GM23338 (cell line): ENCODE results near the gene LRRC40. TPM values are rescaled to one million over a fixed set of nuclear protein-coding genes. Genes with fewer than 3 reads are reported as not detected.

Source experiments
- ATAC-seq: fragments of 200-7000 bp; cut with Tn5 transposase; 3 replicates; pipeline ENCODE4 v1.9.1; 2020
- DNase-seq: peaks from one replicate; pipeline ENCODE4 v3.0.0-alpha.2; 2015; ENCODE audit warnings: low spot score
- H2AFZ ChIP-seq: fragments of 200-600 bp; sonication (generic); 2 replicates; pipeline ENCODE4 v1.8.0; 2016; ENCODE audit warnings: antibody characterized with exemption, mild to moderate bottlenecking, moderate library complexity
- H3F3A ChIP-seq: fragments of 200-600 bp; sonication (generic); replicated peaks from 2 replicates; pipeline ENCODE4 v1.8.0; 2017; ENCODE audit warnings: antibody characterized with exemption, mixed run types, low read depth
- H3K27ac ChIP-seq: fragments of 200-600 bp; sonication (generic); 2 replicates; pipeline ENCODE4 v1.6.1; 2016; ENCODE audit warnings: low read depth
- H3K27me3 ChIP-seq: fragments of 200-600 bp; sonication (generic); 2 replicates; pipeline ENCODE4 v1.8.0; 2016; ENCODE audit warnings: mild to moderate bottlenecking, mixed run types, moderate library complexity; ENCODE audit not compliant: insufficient read depth
- H3K36me3 ChIP-seq: fragments of 200-600 bp; sonication (generic); 2 replicates; pipeline ENCODE4 v1.8.0; 2016; ENCODE audit warnings: mild to moderate bottlenecking; ENCODE audit not compliant: insufficient read depth
- H3K4me1 ChIP-seq: fragments of 200-600 bp; sonication (generic); 2 replicates; pipeline ENCODE4 v1.8.0; 2016; ENCODE audit warnings: mild to moderate bottlenecking, moderate library complexity; ENCODE audit not compliant: insufficient read depth
- H3K4me2 ChIP-seq: fragments of 200-600 bp; sonication (generic); 2 replicates; pipeline ENCODE4 v1.7.1; 2017; ENCODE audit warnings: mixed run types
- H3K4me3 ChIP-seq: fragments of 200-600 bp; sonication (generic); 2 replicates; pipeline ENCODE4 v1.6.1; 2016; ENCODE audit warnings: mixed run types
- H3K79me2 ChIP-seq: fragments of 200-600 bp; sonication (generic); replicated peaks from 2 replicates; pipeline ENCODE4 v1.8.0; 2017; ENCODE audit warnings: mild to moderate bottlenecking; ENCODE audit not compliant: insufficient read depth
- H3K9me2 ChIP-seq: fragments of 200-600 bp; sonication (generic); 2 replicates; pipeline ENCODE4 v1.8.0; 2017; ENCODE audit not compliant: insufficient read depth
- H4K20me1 ChIP-seq: fragments of 200-600 bp; sonication (generic); replicated peaks from 2 replicates; pipeline ENCODE4 v1.8.0; 2017; ENCODE audit warnings: mild to moderate bottlenecking; ENCODE audit not compliant: insufficient read depth
- H3K27ac Mint-ChIP-seq: 2 replicates; pipeline ENCODE4 v1.8.0; 2020; ENCODE audit warnings: inconsistent platforms, mild to moderate bottlenecking, moderate library complexity, mixed read lengths
- H3K27me3 Mint-ChIP-seq: 3 replicates; pipeline ENCODE4 v1.8.0; 2022; ENCODE audit warnings: low read depth, mild to moderate bottlenecking, moderate library complexity, mixed read lengths, inconsistent platforms; ENCODE audit not compliant: insufficient read depth, poor library complexity
- H3K36me3 Mint-ChIP-seq: 3 replicates; pipeline ENCODE4 v1.8.0; 2021; ENCODE audit warnings: low read depth, mild to moderate bottlenecking, inconsistent platforms, moderate library complexity, mixed read lengths
- H3K4me1 Mint-ChIP-seq: 3 replicates; pipeline ENCODE4 v1.8.0; 2020; ENCODE audit warnings: mild to moderate bottlenecking, inconsistent platforms, mixed read lengths
- H3K4me3 Mint-ChIP-seq: 3 replicates; pipeline ENCODE4 v1.8.0; 2021; ENCODE audit warnings: moderate library complexity, mild to moderate bottlenecking, inconsistent platforms, mixed read lengths
- H3K9me3 Mint-ChIP-seq: 3 replicates; pipeline ENCODE4 v1.8.0; 2020; ENCODE audit warnings: moderate library complexity, mild to moderate bottlenecking, inconsistent platforms, mixed read lengths
- CREB1 ChIP-seq: fragments of 250-450 bp; sonication (Bioruptor Pico); IDR thresholded peaks from 2 replicates; pipeline ENCODE4 v1.5.0; 2020; ENCODE audit warnings: low read depth, mild to moderate bottlenecking, moderate library complexity
- EZH2 ChIP-seq: fragments of 200-600 bp; sonication (generic); IDR thresholded peaks from one replicate; pipeline ENCODE4 v1.8.0; 2017; ENCODE audit warnings: antibody characterized with exemption, mild to moderate bottlenecking, low read depth; ENCODE audit not compliant: unreplicated experiment
- EZH2phosphoT487 ChIP-seq: fragments of 200-600 bp; sonication (generic); IDR thresholded peaks from one replicate; pipeline ENCODE4 v1.8.1; 2018; ENCODE audit warnings: antibody characterized with exemption; ENCODE audit not compliant: unreplicated experiment
- JUNB ChIP-seq: IDR thresholded peaks from one replicate; pipeline ENCODE4 v1.6.1; 2016; ENCODE audit warnings: antibody characterized with exemption; ENCODE audit not compliant: unreplicated experiment
- NANOG ChIP-seq: IDR thresholded peaks from 2 replicates; pipeline ENCODE4 v1.6.1; 2016; ENCODE audit warnings: antibody characterized with exemption, borderline replicate concordance
- ZNF331 ChIP-seq: fragments of 250-450 bp; sonication (Bioruptor Pico); IDR thresholded peaks from 2 replicates; pipeline ENCODE4 v1.5.0; 2020; ENCODE audit warnings: low read depth, mild to moderate bottlenecking, moderate library complexity
- polyA plus RNA-seq: library from polyadenylated mRNA; unstranded; fragments of >200 nt; fragmentation: Nextera tagmentation; extraction: Ambion mirVana; gene quantifications from 2 replicates; pipeline ENCODE4 v1.2.1, GENCODE V29; 2016
- total RNA-seq: library from RNA; depleted of rRNA; stranded (reverse); fragments of >200 nt; shearing (Covaris generic); gene quantifications from 2 replicates; pipeline ENCODE4 v1.2.3, GENCODE V29; 2014
- TF ChIP-seq, protein P1 (sequence below): IDR thresholded peaks from one replicate; pipeline ENCODE4 v1.6.1; 2018; ENCODE audit warnings: antibody characterized with exemption; ENCODE audit not compliant: unreplicated experiment
- TF ChIP-seq, protein P2 (sequence below): IDR thresholded peaks from 2 replicates; pipeline ENCODE4 v1.6.1; 2016; ENCODE audit warnings: antibody characterized with exemption
- TF ChIP-seq, protein P3 (sequence below): fragments of 250-450 bp; sonication (Bioruptor Pico); IDR thresholded peaks from 2 replicates; pipeline ENCODE4 v1.5.0; 2020; ENCODE audit warnings: mild to moderate bottlenecking, moderate library complexity

The LRRC40 gene
- total and polyA plus RNA-seq, 2 experiments from 2014 or later = 33.9 to 50.5 TPM

DNA sequence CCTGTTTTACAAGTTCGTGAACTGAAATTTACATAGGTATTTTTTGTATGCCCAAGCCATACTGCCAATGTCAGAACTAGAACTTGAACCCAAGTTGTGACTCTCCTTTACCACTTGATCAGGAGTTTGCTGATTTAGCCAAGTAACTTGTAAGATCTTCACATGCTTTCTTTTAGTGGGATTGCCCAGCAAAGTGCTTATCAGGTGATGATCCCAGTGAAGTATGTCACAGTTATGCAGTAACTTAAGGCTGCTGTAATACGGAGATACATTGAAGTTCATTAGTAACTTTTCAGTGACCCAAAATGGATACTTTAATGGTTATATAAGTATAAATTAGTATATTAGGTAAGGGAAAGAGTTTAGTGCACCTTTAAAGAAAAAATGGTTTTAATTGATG, 19.6 kb upstream of the LRRC40 start (continued):
- TF ChIP-seq, protein P1, sequence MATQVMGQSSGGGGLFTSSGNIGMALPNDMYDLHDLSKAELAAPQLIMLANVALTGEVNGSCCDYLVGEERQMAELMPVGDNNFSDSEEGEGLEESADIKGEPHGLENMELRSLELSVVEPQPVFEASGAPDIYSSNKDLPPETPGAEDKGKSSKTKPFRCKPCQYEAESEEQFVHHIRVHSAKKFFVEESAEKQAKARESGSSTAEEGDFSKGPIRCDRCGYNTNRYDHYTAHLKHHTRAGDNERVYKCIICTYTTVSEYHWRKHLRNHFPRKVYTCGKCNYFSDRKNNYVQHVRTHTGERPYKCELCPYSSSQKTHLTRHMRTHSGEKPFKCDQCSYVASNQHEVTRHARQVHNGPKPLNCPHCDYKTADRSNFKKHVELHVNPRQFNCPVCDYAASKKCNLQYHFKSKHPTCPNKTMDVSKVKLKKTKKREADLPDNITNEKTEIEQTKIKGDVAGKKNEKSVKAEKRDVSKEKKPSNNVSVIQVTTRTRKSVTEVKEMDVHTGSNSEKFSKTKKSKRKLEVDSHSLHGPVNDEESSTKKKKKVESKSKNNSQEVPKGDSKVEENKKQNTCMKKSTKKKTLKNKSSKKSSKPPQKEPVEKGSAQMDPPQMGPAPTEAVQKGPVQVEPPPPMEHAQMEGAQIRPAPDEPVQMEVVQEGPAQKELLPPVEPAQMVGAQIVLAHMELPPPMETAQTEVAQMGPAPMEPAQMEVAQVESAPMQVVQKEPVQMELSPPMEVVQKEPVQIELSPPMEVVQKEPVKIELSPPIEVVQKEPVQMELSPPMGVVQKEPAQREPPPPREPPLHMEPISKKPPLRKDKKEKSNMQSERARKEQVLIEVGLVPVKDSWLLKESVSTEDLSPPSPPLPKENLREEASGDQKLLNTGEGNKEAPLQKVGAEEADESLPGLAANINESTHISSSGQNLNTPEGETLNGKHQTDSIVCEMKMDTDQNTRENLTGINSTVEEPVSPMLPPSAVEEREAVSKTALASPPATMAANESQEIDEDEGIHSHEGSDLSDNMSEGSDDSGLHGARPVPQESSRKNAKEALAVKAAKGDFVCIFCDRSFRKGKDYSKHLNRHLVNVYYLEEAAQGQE = no peak
- TF ChIP-seq, protein P2, sequence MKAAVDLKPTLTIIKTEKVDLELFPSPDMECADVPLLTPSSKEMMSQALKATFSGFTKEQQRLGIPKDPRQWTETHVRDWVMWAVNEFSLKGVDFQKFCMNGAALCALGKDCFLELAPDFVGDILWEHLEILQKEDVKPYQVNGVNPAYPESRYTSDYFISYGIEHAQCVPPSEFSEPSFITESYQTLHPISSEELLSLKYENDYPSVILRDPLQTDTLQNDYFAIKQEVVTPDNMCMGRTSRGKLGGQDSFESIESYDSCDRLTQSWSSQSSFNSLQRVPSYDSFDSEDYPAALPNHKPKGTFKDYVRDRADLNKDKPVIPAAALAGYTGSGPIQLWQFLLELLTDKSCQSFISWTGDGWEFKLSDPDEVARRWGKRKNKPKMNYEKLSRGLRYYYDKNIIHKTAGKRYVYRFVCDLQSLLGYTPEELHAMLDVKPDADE = no peak
- TF ChIP-seq CREB1 (no peak), NANOG (no peak), EZH2 (no peak)

DNA sequence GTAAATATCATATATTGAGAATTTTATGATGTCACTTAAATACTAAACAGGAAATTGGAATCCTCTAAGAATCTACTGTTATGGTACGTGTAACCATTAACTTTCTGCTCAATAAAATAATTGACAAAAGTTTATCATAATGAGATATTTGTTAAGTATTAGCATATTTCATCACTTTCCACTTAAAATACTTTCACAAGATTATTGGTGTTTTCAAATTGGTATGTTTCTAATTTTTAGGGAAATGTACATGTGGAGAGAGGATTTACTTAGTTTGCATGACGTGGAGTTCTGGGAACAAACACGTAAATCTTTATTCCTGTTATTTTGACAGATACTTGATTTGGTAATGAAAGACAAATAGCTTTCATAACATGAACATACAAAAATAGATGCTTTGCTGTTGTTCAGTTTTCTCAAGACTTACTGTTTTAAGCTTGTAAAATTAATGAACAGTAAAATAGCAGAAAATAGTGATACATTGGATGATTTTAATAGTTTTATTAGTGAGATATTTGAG, 17.4 kb upstream of the LRRC40 start:
- Histone ChIP-seq H3K4me2 (peak overlapping the region; percentile 90), H3K27me3 (no peaks in the 10 kb centered on the region), H3K79me2 (peaks cover 87% of the 10 kb centered on the region), H4K20me1 (peaks cover 8% of the 10 kb centered on the region), H3K36me3 (peaks cover 9% of the 10 kb centered on the region; the same call in 1 of the 2 replicates), H3F3A (peaks cover 2% of the 10 kb centered on the region; the same call in 1 of the 2 replicates), H3K4me3 (peak overlapping the region; percentile 81), H3K27ac (no peak overlapping the region), H2AFZ (no peak overlapping the region), H3K9me2 (no peaks in the 10 kb centered on the region), H3K4me1 (peaks cover 8% of the 10 kb centered on the region; the same call in 1 of the 2 replicates)
- TF ChIP-seq, protein P1 = no peak
- no peak for TF ChIP-seq ZNF331 (CRISPR knock-in tag)
- TF ChIP-seq NANOG = no peak
- TF ChIP-seq, protein P3, sequence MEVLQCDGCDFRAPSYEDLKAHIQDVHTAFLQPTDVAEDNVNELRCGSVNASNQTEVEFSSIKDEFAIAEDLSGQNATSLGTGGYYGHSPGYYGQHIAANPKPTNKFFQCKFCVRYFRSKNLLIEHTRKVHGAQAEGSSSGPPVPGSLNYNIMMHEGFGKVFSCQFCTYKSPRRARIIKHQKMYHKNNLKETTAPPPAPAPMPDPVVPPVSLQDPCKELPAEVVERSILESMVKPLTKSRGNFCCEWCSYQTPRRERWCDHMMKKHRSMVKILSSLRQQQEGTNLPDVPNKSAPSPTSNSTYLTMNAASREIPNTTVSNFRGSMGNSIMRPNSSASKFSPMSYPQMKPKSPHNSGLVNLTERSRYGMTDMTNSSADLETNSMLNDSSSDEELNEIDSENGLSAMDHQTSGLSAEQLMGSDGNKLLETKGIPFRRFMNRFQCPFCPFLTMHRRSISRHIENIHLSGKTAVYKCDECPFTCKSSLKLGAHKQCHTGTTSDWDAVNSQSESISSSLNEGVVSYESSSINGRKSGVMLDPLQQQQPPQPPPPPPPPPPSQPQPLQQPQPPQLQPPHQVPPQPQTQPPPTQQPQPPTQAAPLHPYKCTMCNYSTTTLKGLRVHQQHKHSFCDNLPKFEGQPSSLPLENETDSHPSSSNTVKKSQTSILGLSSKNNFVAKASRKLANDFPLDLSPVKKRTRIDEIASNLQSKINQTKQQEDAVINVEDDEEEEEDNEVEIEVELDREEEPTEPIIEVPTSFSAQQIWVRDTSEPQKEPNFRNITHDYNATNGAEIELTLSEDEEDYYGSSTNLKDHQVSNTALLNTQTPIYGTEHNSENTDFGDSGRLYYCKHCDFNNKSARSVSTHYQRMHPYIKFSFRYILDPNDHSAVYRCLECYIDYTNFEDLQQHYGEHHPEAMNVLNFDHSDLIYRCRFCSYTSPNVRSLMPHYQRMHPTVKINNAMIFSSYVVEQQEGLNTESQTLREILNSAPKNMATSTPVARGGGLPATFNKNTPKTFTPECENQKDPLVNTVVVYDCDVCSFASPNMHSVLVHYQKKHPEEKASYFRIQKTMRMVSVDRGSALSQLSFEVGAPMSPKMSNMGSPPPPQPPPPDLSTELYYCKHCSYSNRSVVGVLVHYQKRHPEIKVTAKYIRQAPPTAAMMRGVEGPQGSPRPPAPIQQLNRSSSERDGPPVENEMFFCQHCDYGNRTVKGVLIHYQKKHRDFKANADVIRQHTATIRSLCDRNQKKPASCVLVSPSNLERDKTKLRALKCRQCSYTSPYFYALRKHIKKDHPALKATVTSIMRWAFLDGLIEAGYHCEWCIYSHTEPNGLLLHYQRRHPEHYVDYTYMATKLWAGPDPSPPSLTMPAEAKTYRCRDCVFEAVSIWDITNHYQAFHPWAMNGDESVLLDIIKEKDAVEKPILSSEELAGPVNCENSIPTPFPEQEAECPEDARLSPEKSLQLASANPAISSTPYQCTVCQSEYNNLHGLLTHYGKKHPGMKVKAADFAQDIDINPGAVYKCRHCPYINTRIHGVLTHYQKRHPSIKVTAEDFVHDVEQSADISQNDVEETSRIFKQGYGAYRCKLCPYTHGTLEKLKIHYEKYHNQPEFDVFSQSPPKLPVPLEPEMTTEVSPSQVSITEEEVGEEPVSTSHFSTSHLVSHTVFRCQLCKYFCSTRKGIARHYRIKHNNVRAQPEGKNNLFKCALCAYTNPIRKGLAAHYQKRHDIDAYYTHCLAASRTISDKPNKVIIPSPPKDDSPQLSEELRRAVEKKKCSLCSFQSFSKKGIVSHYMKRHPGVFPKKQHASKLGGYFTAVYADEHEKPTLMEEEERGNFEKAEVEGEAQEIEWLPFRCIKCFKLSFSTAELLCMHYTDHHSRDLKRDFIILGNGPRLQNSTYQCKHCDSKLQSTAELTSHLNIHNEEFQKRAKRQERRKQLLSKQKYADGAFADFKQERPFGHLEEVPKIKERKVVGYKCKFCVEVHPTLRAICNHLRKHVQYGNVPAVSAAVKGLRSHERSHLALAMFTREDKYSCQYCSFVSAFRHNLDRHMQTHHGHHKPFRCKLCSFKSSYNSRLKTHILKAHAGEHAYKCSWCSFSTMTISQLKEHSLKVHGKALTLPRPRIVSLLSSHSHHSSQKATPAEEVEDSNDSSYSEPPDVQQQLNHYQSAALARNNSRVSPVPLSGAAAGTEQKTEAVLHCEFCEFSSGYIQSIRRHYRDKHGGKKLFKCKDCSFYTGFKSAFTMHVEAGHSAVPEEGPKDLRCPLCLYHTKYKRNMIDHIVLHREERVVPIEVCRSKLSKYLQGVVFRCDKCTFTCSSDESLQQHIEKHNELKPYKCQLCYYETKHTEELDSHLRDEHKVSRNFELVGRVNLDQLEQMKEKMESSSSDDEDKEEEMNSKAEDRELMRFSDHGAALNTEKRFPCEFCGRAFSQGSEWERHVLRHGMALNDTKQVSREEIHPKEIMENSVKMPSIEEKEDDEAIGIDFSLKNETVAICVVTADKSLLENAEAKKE (CRISPR knock-in tag) = no peak
- no peak for TF ChIP-seq JUNB
- no peak for TF ChIP-seq CREB1
- no peak for TF ChIP-seq EZH2phosphoT487
- H3K9me3 Mint-ChIP-seq = no peaks in the 10 kb centered on the region
- ATAC-seq = no peak
- no peak overlapping the region for H3K27ac Mint-ChIP-seq
- H3K4me3 Mint-ChIP-seq = peak overlapping the region; percentile 95
- H3K4me1 Mint-ChIP-seq = peaks cover 31% of the 10 kb centered on the region; the same call in 2 of the 3 replicates
- H3K27me3 Mint-ChIP-seq = peaks cover 4% of the 10 kb centered on the region
- no peak for DNase-seq
- H3K36me3 Mint-ChIP-seq = peaks cover 45% of the 10 kb centered on the region
